Thyroid gland (tissue), 4 donors: ENCODE measurements around the gene KCNQ1.

Experiments used
- POLR2A ChIP-seq, 2 donors: fragments of 450-650 bp; IDR thresholded peaks; one replicate each; pipeline ENCODE4 v1.6.1; 2017; ENCODE audit warnings: antibody characterized with exemption in 2 of 2, mild to moderate bottlenecking in 2 of 2, moderate library complexity in 1 of 2
- TF ChIP-seq, protein P1 (sequence below), 6 experiments: fragments of 200-600 bp in 3 of 6; fragments of 450-650 bp in 3 of 6; sonication (generic) in 3 of 6; IDR thresholded peaks; one replicate each; pipeline ENCODE4 v1.5.1; 2016 to 2019; ENCODE audit warnings: antibody characterized with exemption in 6 of 6, mild to moderate bottlenecking in 2 of 6, inconsistent platforms in 1 of 6, moderate library complexity in 1 of 6

DNA sequence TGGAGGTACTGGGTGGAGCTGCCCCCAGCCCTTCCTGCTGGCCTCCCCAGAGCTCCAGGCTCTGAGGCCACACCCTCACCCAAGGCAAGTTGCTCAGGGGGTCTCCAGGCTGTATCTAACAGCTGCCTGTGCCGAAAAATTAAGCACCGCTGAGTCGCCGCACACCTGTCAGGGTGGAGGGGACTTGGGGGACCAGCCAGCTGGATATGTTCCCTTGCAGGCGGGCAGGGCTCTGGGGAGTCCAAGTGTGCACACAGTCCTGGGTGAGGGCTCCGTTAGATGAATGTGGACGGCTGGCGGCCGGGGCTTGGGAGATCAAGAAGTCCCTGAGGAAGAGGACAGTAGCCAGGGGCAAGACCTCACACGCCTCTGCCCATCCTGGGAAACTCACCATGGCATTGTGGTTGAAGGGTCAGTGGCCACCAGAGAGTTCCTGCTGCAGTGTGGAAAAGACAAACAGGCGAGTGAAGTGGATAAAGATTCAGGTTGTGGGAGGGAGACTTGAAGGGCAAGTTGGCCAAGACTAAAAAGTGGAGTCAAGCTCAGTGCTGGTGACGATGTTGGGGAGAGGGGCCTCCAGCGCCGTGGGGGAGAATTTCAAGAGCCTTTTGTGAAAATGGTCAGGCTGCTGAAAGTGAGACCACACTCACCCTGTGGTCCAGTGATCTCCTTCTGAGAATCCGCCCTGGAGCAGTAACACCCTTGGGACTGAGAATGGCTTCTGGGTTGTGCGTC is 371.1 kb downstream of the KCNQ1 start:
- no peak for TF ChIP-seq POLR2A (IDR thresholded peaks at IDR 0.05)
- TF ChIP-seq, protein P1, sequence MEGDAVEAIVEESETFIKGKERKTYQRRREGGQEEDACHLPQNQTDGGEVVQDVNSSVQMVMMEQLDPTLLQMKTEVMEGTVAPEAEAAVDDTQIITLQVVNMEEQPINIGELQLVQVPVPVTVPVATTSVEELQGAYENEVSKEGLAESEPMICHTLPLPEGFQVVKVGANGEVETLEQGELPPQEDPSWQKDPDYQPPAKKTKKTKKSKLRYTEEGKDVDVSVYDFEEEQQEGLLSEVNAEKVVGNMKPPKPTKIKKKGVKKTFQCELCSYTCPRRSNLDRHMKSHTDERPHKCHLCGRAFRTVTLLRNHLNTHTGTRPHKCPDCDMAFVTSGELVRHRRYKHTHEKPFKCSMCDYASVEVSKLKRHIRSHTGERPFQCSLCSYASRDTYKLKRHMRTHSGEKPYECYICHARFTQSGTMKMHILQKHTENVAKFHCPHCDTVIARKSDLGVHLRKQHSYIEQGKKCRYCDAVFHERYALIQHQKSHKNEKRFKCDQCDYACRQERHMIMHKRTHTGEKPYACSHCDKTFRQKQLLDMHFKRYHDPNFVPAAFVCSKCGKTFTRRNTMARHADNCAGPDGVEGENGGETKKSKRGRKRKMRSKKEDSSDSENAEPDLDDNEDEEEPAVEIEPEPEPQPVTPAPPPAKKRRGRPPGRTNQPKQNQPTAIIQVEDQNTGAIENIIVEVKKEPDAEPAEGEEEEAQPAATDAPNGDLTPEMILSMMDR (IDR thresholded peaks at IDR 0.05) = no peak
